GM21786 (cell line): ENCODE measurements around the gene USH1C.

ENCODE experiments used
- ATAC-seq: cut with Tn5 transposase; IDR thresholded peaks from one replicate; pipeline ENCODE4 v1.9.1; 2021; ENCODE audit not compliant: unreplicated experiment

Gene USH1C

GRCh38 chr11:17528906-17529843, 15.0 kb downstream of the USH1C start:
- no peak for ATAC-seq

DNA sequence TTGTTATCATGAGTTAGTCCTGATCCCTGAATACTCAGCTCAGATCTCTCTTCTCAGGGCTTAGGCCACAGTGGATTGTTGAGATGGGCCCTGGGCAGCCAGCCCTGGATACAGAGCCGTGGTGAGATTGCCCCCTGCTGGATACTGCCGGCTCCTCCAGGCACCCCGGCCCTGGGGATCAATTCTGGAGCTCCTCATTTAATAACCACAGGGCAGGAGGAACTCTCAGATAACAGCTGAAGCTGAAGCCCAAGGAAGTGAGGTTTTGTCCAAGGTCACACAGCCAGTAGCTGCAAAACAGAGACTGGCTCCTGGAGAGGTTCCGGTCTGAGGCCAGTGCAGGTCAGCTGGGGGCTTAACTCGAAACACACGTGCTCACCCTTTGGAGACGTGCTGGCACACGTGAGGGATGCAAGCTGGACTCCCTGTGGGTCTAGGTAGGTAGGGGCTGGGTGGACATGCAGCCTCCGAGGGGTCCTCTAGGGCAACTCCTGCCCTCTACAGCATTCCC, 16.0 kb downstream of the USH1C start:
- peak; percentile 60 for ATAC-seq

DNA sequence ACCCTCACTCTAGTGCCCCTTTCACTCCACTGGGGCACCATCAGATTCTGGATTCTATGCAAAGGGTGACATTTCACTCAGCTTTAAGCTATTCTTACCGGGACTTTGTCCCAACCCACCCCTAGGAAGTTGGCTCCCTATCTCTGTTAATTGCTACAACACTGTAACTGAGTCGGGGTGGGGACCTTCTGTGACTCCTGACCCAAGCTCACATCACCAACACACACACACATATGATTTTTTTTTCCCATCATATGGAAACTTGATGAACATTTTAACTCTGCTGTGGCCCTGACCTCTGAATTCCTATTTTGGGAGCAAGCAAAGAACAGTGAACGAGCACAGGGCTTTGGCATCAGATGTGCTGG, 16.6 kb downstream of the USH1C start:
- ATAC-seq = no peak

DNA sequence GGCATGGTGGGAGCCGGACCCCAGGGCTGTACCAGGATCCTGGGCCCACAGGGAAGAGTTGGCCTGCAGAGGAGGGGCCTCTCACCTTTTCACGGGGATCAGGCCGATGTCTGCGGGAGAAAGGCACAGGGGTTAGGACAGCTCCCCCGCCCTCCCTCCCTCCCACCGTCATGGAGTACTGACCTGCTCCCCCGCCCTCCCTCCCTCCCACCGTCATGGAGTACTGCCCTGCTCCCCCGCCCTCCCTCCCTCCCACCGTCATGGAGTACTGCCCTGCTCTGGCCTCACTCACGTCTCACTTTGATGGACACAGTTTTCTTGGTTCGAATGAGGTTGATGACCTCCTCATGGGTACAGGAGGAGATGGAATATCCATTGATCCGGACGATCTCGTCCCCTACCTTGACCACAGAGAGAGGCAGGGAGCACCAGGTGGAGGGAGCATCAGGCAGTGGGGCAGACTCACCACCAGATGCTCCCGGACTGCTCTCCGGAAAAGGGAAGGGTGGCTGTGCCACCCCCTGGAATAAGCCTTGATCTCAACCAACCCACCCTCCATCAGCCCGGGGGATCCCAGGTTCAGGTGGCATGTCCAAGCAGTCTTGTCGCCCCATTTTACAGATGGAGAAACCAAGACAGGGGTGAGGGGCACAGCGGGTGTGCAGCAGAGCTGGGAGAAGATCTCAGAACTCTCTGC, 17.1 kb downstream of the USH1C start:
- ATAC-seq = no peak

GRCh38 chr11:17526326-17526725, 17.9 kb downstream of the USH1C start:
- no peak for ATAC-seq

DNA sequence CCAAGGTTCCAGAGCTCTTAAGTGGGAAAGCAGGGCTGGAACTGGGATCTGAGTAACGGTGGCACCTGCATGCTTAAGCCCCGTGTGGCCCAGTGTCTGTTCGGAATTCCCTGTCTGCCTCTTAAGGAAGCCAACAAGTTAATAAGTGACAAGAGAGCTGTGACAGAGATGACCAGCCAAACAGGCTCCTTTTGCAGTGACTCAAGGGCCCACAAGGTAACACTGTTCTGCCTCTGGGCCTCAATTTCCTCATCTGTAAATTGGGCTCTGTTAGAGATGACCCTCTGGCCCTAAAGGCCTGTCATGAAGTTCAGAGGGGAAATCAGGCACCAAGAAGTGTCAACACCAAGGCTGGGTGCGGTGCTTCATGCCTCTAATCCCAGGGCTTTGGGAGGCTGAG, 18.6 kb downstream of the USH1C start:
- no peak for ATAC-seq

DNA sequence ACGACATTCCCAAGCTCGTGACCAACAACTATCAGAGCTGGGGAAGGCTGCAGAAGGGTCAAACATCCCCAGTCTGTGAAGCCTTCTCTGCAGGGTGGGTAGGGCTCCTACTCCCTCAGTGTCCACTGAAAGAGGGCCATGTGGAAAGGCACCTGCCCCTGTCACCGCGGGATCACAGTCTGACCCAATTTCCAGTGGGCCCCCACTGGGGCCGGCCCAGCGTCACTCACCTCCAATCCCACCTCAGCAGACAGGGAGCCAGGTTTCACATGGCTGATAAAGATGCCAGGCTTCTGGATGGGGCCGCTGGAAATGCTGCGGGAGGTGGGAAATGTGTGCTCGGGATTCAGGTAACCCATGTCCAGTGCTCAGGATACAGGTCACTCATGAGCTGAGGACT, 20.0 kb downstream of the USH1C start:
- no peak for ATAC-seq

GRCh38 chr11:17522655-17523054, 21.6 kb downstream of the USH1C start:
- no peak for ATAC-seq

GRCh38 chr11:17521106-17521900, 22.9 kb downstream of the USH1C start:
- no peak for ATAC-seq

DNA sequence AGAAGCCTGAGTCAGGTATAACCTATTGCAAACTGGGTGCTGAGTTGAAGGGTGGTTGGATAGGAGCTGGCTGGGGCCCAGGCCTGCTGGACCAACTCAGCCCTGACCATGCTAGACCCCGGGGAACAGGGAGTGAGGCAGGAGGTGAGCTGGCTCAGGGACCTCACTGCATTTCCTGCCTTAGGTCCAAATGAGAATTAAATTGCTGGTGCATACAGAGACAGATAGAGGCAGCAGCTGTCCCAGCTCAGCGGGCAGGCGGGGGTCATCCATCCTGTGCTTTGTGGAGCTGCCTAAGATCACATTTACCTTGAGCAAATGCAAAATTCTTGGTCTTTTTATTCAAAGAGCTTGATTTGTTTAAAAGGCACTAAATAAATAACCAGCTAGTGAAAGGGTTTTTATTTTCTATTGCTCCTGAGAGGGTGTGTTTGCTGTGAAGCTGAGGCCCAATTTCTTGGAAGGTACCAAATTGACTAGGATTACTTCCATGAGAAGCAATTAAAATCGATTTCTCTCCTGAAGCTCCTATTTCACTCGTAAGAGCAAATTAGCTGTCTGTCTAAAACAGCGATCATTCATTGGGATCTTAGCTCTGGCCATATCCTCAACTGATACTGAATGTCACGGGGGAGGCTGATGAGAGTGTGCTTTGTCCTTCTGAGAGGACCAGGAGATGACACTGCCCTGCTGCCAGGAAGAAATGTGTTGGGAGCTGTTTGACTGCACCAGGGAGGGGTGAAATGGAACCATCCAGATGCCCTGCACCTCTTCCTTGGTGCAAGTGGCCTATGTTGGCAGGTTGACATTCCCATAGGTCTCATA, 24.9 kb downstream of the USH1C start:
- ATAC-seq = no peak

- ATAC-seq = no peak
Measured at GRCh38 chr11:17518366-17518765, 25.9 kb downstream of the USH1C start.

DNA sequence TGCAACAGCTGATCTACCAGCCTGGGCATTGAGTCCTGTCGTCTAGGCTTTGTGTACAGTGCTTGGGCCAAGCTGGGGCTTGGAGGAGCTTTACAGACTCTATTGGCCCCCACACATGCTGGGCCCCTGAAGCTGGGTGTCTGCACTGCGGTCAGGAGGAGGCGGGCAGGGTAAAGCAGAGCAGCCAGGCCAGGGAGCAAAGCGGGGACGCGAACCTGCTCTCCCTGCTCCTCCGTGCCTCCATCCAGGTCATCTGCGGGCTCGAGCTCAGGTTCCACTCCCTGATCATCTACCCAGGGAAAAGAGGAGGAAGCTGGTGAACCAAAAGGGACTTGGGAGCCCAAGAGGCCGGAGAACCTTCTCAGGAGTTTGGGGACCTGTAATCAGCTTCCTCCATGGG, 27.0 kb downstream of the USH1C start:
- no peak for ATAC-seq

- ATAC-seq = no peak
Measured at GRCh38 chr11:17516551-17517150, 27.6 kb downstream of the USH1C start.

GRCh38 chr11:17515443-17516176, 28.6 kb downstream of the USH1C start:
- ATAC-seq = no peak

DNA sequence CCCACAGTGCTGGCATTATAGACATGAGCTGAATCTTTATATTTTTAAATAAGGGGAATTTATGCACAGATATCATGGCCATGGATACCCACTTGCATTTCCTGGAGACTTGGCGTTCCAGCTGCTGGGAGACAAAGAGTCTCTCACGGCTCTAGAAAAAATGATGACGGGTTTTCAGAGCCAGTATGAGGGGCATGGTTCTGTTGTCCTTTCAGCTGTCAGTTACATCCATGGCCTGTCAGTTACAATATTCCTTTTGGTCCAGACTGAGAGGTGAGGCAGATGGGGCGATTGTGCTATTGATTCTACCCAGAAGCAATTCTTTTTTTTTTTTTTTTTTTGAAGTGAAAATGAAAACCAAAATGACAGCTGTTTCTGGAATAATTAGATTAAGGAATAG, 29.7 kb downstream of the USH1C start:
- no peak for ATAC-seq

GRCh38 chr11:17513853-17514252, 30.4 kb downstream of the USH1C start:
- ATAC-seq = no peak

DNA sequence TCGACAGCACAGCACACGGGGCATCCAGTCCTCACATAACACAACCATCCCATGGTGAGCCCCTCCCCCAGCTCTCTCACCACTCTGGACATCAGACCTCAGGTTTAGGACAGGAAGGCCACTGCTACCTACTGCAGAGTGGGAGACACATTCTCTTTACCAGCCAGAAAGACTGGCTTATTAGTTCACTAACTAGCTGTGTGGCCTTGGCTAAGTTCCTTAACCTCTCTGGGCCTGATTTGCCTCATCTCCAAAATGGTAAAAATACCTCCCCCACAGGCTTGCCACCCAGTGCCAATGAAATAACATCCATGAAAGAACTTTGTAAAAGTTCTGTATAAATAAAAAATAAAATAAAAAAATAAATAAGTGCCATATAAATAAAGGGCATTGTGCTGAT, 32.1 kb downstream of the USH1C start:
- ATAC-seq = no peak

- no peak for ATAC-seq
Measured at GRCh38 chr11:17511571-17511970, 32.6 kb downstream of the USH1C start.

GRCh38 chr11:17510507-17511206, 33.6 kb downstream of the USH1C start:
- ATAC-seq = no peak
